ENCODE data around the gene GZMM. TPM values are rescaled to one million over a fixed set of nuclear protein-coding genes. Genes with fewer than 3 reads are reported as not detected.

GZMM gene
- total RNA-seq, 1 donor from 2014 or later: not detected

- H3K9me3 ChIP-seq (ENCODE audit: control insufficient read depth in 3 of 3, low read length in 3 of 3): no peaks in the 10 kb centered on the region
- H3K4me3 ChIP-seq (ENCODE audit: low read length in 3 of 3): no peak overlapping the region
- H3K27ac ChIP-seq (ENCODE audit: low read depth, low read length): no peak overlapping the region
- H3K4me1 ChIP-seq (ENCODE audit: control insufficient read depth in 3 of 3, insufficient read depth in 3 of 3, low read length in 3 of 3): peaks cover 3 to 7% (median 3%) of the 10 kb centered on the region in 3 donors
- H3K36me3 ChIP-seq (ENCODE audit: control insufficient read depth in 3 of 3, insufficient read depth in 3 of 3, low read length in 3 of 3): no peaks in the 10 kb centered on the region
- H3K27me3 ChIP-seq (ENCODE audit: control insufficient read depth in 3 of 3, insufficient read depth in 3 of 3, low read length in 3 of 3): peaks cover 10 to 12% (median 10%) of the 10 kb centered on the region in 3 donors
- no peak overlapping the region for H3K9ac ChIP-seq (ENCODE audit: low read depth in 1 of 3, low read length in 3 of 3)
These were observed 17.9 kb upstream of the GZMM start for GRCh38 chr19:525857-526419.

GRCh38 chr19:530134-531008 is 13.5 kb upstream of the GZMM start:
- peak overlapping the region; percentile 79 for H3K27ac ChIP-seq (ENCODE audit: low read depth, low read length)
- H3K9ac ChIP-seq (ENCODE audit: low read depth in 1 of 3, low read length in 3 of 3): peak overlapping the region; percentile 61 to 84 (median 78)

DNA sequence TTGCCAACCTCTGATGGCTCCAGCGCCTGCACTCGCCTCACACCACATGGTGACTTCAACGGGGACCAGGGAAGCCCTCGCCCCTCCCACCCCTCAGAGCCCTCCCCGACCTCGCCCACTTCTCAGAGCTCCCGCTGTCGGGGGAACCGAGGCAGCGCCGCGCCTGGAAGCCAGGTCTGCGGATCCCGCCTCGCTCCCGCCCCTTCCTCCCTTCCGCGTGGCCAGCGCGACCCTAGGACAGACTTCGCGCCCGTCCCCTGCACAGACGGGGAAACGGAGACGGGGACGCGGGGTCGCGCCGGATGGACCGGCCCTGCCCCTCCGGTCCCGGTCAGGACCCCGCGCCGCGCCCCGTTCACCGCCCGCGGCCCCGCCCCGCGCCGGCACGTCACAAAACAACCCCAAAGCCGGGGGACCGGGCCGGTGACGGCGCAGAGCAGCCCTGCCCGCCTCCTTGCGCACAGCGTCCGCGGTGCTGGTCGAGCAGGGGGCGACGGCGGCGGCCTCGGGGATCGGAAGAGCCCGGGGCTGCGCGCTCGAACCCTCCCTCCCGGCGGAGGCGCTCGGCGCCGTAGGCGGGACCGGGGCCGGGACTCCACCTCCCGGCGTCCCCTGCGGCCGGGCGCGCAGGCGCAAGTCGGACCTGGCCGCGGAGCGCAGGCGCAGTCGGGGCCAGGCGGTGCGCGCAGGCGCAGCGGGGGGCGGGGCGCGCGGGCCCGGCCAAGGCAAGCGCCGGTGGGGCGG is 12.7 kb upstream of the GZMM start:
- Histone ChIP-seq H3K9me3 (ENCODE audit: control insufficient read depth in 3 of 3, low read length in 3 of 3) (no peaks in the 10 kb centered on the region), H3K36me3 (ENCODE audit: control insufficient read depth in 3 of 3, insufficient read depth in 3 of 3, low read length in 3 of 3) (peaks cover 3 to 8% (median 6%) of the 10 kb centered on the region in 3 donors), H3K4me1 (ENCODE audit: control insufficient read depth in 3 of 3, insufficient read depth in 3 of 3, low read length in 3 of 3) (peaks cover 30 to 37% (median 37%) of the 10 kb centered on the region in 3 donors), H3K9ac (ENCODE audit: low read depth in 1 of 3, low read length in 3 of 3) (peak overlapping the region; percentile 61 to 84 (median 78)), H3K27ac (ENCODE audit: low read depth, low read length) (peak overlapping the region; percentile 79), H3K4me3 (ENCODE audit: low read length in 3 of 3) (peak overlapping the region; percentile 59 to 94 (median 82)), H3K27me3 (ENCODE audit: control insufficient read depth in 3 of 3, insufficient read depth in 3 of 3, low read length in 3 of 3) (peaks cover 2 to 12% (median 8%) of the 10 kb centered on the region in 3 donors)

More at GRCh38 chr19:530134-531008, 13.5 kb upstream of the GZMM start:
- H3K4me3 ChIP-seq (ENCODE audit: low read length in 3 of 3): peak overlapping the region; percentile 59 to 82 (median 82)
- no peaks in the 10 kb centered on the region for H3K9me3 ChIP-seq (ENCODE audit: control insufficient read depth in 3 of 3, low read length in 3 of 3)
- H3K36me3 ChIP-seq (ENCODE audit: control insufficient read depth in 3 of 3, insufficient read depth in 3 of 3, low read length in 3 of 3): peaks cover 0 to under 1% (median 0%) of the 10 kb centered on the region in 3 donors
- H3K4me1 ChIP-seq (ENCODE audit: control insufficient read depth in 3 of 3, insufficient read depth in 3 of 3, low read length in 3 of 3): peaks cover 27 to 32% (median 32%) of the 10 kb centered on the region in 3 donors
- H3K27me3 ChIP-seq (ENCODE audit: control insufficient read depth in 3 of 3, insufficient read depth in 3 of 3, low read length in 3 of 3): peaks cover 7 to 12% (median 10%) of the 10 kb centered on the region in 3 donors

GRCh38 chr19:531753-532560 is 11.9 kb upstream of the GZMM start, which contains the start of gene CDC34:
Gene CDC34, plus strand, starts transcription at chr19:531760. Its CDS starts 172 bp downstream, at chr19:531932.
- peaks cover 30 to 37% (median 37%) of the 10 kb centered on the region in 3 donors for H3K4me1 ChIP-seq (ENCODE audit: control insufficient read depth in 3 of 3, insufficient read depth in 3 of 3, low read length in 3 of 3)
- no peaks in the 10 kb centered on the region for H3K9me3 ChIP-seq (ENCODE audit: control insufficient read depth in 3 of 3, low read length in 3 of 3)
- peaks cover 11 to 16% (median 13%) of the 10 kb centered on the region in 3 donors for H3K36me3 ChIP-seq (ENCODE audit: control insufficient read depth in 3 of 3, insufficient read depth in 3 of 3, low read length in 3 of 3)
- peaks cover 0 to 6% (median 6%) of the 10 kb centered on the region in 3 donors for H3K27me3 ChIP-seq (ENCODE audit: control insufficient read depth in 3 of 3, insufficient read depth in 3 of 3, low read length in 3 of 3)
- peak within 1 kb of the TSS; percentile 90 for H3K27ac ChIP-seq (ENCODE audit: low read depth, low read length)
- H3K9ac ChIP-seq (ENCODE audit: low read depth in 1 of 3, low read length in 3 of 3): peak within 1 kb of the TSS; percentile 89 to 96 (median 94)
- peak within 1 kb of the TSS; percentile 59 to 94 (median 88) for H3K4me3 ChIP-seq (ENCODE audit: low read length in 3 of 3)

- Histone ChIP-seq H3K27ac (ENCODE audit: low read depth, low read length) (peak overlapping the region; percentile 90), H3K9ac (ENCODE audit: low read depth in 1 of 3, low read length in 3 of 3) (peak overlapping the region; percentile 89 to 96 (median 94)), H3K4me1 (ENCODE audit: control insufficient read depth in 3 of 3, insufficient read depth in 3 of 3, low read length in 3 of 3) (peaks cover 30 to 38% (median 37%) of the 10 kb centered on the region in 3 donors), H3K4me3 (ENCODE audit: low read length in 3 of 3) (peak overlapping the region; percentile 46 to 94 (median 88)), H3K27me3 (ENCODE audit: control insufficient read depth in 3 of 3, insufficient read depth in 3 of 3, low read length in 3 of 3) (peaks cover 0 to 6% (median 6%) of the 10 kb centered on the region in 3 donors), H3K36me3 (ENCODE audit: control insufficient read depth in 3 of 3, insufficient read depth in 3 of 3, low read length in 3 of 3) (peaks cover 13 to 19% (median 18%) of the 10 kb centered on the region in 3 donors), H3K9me3 (ENCODE audit: control insufficient read depth in 3 of 3, low read length in 3 of 3) (no peaks in the 10 kb centered on the region)
These were observed 11.1 kb upstream of the GZMM start for GRCh38 chr19:532561-533363.

GRCh38 chr19:533364-534058 is 10.3 kb upstream of the GZMM start:
- Histone ChIP-seq H3K4me3 (ENCODE audit: low read length in 3 of 3) (peak overlapping the region; percentile 46 to 94 (median 88)), H3K4me1 (ENCODE audit: control insufficient read depth in 3 of 3, insufficient read depth in 3 of 3, low read length in 3 of 3) (peaks cover 30 to 45% (median 37%) of the 10 kb centered on the region in 3 donors), H3K9me3 (ENCODE audit: control insufficient read depth in 3 of 3, low read length in 3 of 3) (no peaks in the 10 kb centered on the region), H3K36me3 (ENCODE audit: control insufficient read depth in 3 of 3, insufficient read depth in 3 of 3, low read length in 3 of 3) (peaks cover 18 to 27% (median 24%) of the 10 kb centered on the region in 3 donors), H3K27ac (ENCODE audit: low read depth, low read length) (peak overlapping the region; percentile 90), H3K27me3 (ENCODE audit: control insufficient read depth in 3 of 3, insufficient read depth in 3 of 3, low read length in 3 of 3) (peaks cover 0 to 3% (median 3%) of the 10 kb centered on the region in 3 donors), H3K9ac (ENCODE audit: low read depth in 1 of 3, low read length in 3 of 3) (peak overlapping the region; percentile 89 to 96 (median 94))

DNA sequence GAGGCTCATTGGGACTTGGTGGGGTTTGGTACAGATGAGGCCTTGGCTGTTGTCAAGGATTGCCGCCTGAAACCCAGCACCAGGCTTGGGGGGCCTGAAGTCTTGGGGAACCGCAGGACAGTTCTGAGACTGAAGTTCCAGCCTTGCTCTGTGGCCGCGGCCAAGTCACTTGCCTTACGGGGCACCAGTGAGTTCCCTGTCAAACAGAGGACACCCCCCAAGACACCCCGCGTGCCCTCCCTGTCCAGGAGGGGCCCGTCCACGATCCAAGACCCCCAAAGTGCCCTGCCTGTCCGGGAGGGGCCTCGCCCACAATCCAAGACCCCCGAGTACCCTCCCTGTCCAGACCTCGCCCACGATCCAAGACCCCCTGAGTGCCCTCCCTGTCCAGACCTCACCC is 9.8 kb upstream of the GZMM start:
- Histone ChIP-seq H3K27ac (ENCODE audit: low read depth, low read length) (peak overlapping the region; percentile 90), H3K4me3 (ENCODE audit: low read length in 3 of 3) (peak overlapping the region; percentile 46 to 94 (median 88)), H3K27me3 (ENCODE audit: control insufficient read depth in 3 of 3, insufficient read depth in 3 of 3, low read length in 3 of 3) (no peaks in the 10 kb centered on the region), H3K36me3 (ENCODE audit: control insufficient read depth in 3 of 3, insufficient read depth in 3 of 3, low read length in 3 of 3) (peaks cover 20 to 33% (median 24%) of the 10 kb centered on the region in 3 donors), H3K9ac (ENCODE audit: low read depth in 1 of 3, low read length in 3 of 3) (peak overlapping the region; percentile 89 to 96 (median 94)), H3K4me1 (ENCODE audit: control insufficient read depth in 3 of 3, insufficient read depth in 3 of 3, low read length in 3 of 3) (peaks cover 30 to 51% (median 37%) of the 10 kb centered on the region in 3 donors), H3K9me3 (ENCODE audit: control insufficient read depth in 3 of 3, low read length in 3 of 3) (no peaks in the 10 kb centered on the region)
